HG03571 (cell line): ENCODE results near the gene ALDH3B1.

Experiments
- ATAC-seq: cut with Tn5 transposase; IDR thresholded peaks from one replicate; pipeline ENCODE4 v1.9.1; 2021; ENCODE audit not compliant: unreplicated experiment

The ALDH3B1 gene

GRCh38 chr11:68066742-68067141 lies 56.6 kb downstream of the ALDH3B1 start:
- ATAC-seq, result no peak

- no peak for ATAC-seq
Measured at GRCh38 chr11:68067991-68068390, 57.9 kb downstream of the ALDH3B1 start.

- ATAC-seq, result no peak
Measured at GRCh38 chr11:68071281-68072048, 61.3 kb downstream of the ALDH3B1 start.

GRCh38 chr11:68074584-68075352 lies 64.6 kb downstream of the ALDH3B1 start:
- ATAC-seq, result no peak

GRCh38 chr11:68076371-68077042 lies 66.4 kb downstream of the ALDH3B1 start:
- ATAC-seq, result no peak

- ATAC-seq, result peak; percentile 82
Measured at GRCh38 chr11:68077617-68078582, 67.8 kb downstream of the ALDH3B1 start.
